ENCODE data around the gene TBC1D10A.

TBC1D10A gene

DNA sequence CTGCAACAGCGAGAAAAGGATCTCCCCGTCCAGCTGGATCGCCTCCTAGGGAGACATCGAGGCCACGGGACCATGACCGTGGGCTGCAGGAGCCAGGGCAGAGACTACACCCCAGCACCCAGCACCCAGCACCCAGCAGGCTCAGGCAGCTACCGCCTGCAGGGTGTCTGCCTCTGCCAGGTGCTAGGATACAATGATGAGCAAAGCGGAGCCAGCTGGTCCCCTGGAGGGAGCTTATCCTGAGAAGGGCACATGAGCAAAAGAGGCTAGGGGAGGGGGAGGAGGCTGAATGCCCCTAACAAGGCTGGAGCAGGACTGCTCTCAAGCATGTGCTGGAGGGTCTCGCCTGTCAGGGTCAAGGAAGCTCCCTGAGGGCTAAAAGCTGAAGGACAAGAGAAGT, 32.7 kb downstream of the TBC1D10A start:
- H3K36me3 ChIP-seq (ENCODE audit: insufficient read depth, low read length): peaks cover 81% of the 10 kb centered on the region; the same call in 1 of the 2 replicates
- H3K4me1 ChIP-seq (ENCODE audit: insufficient read depth, low read length, poor library complexity, severe bottlenecking): peaks cover 22% of the 10 kb centered on the region

DNA sequence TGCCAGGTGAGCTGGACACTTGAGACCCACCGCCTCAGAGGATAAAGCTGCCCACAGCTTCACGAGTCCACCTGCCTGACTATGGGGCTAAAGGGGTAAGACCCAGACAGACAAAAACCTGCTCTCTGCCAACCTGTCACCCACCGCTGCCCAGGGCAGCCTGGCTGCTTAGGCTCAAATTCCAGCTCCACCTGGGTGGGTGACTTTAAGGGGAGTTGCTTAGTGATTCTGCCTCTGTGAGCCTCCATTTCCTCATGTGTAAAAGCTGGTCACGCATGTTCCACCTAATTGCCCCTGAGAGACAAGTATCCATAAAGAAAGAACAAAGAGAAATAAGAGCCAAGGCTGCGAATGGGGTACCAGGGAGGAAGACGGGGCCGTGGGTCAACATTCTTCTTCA, 33.7 kb downstream of the TBC1D10A start:
- Histone ChIP-seq H3K4me1 (ENCODE audit: insufficient read depth, low read length, poor library complexity, severe bottlenecking) (peaks cover 30% of the 10 kb centered on the region), H2AFZ (ENCODE audit: low read length) (no peak overlapping the region), H3K9me2 (replicated peaks; ENCODE audit: low read depth, low read length) (no peaks in the 10 kb centered on the region), H4K20me1 (ENCODE audit: insufficient read depth, low read length, poor library complexity, severe bottlenecking) (no peaks in the 10 kb centered on the region), H3K4me2 (ENCODE audit: low read depth, low read length, poor library complexity, severe bottlenecking) (no peak overlapping the region), H3K4me3 (ENCODE audit: low read length, poor library complexity, severe bottlenecking) (no peak overlapping the region), H3K79me2 (ENCODE audit: insufficient read depth, low read length) (peaks cover 9% of the 10 kb centered on the region), H3K9me3 (ENCODE audit: insufficient read depth, low read depth, low read length) (no peaks in the 10 kb centered on the region), H3F3A (ENCODE audit: low read depth) (0 out of 2 replicates have a peak, but pooled peaks cover 8% of the 10 kb centered on the region), H3K9ac (ENCODE audit: low read depth, low read length, poor library complexity, severe bottlenecking) (no peak overlapping the region), H3K36me3 (ENCODE audit: insufficient read depth, low read length) (peaks cover 70% of the 10 kb centered on the region; the same call in 1 of the 2 replicates), H3K27me3 (ENCODE audit: insufficient read depth, low read length, poor library complexity, severe bottlenecking) (no peaks in the 10 kb centered on the region)
- TF ChIP-seq, protein P1, sequence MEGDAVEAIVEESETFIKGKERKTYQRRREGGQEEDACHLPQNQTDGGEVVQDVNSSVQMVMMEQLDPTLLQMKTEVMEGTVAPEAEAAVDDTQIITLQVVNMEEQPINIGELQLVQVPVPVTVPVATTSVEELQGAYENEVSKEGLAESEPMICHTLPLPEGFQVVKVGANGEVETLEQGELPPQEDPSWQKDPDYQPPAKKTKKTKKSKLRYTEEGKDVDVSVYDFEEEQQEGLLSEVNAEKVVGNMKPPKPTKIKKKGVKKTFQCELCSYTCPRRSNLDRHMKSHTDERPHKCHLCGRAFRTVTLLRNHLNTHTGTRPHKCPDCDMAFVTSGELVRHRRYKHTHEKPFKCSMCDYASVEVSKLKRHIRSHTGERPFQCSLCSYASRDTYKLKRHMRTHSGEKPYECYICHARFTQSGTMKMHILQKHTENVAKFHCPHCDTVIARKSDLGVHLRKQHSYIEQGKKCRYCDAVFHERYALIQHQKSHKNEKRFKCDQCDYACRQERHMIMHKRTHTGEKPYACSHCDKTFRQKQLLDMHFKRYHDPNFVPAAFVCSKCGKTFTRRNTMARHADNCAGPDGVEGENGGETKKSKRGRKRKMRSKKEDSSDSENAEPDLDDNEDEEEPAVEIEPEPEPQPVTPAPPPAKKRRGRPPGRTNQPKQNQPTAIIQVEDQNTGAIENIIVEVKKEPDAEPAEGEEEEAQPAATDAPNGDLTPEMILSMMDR (conservative IDR thresholded peaks at IDR 0.05; ENCODE audit: low read length): no peak
- no peak for TF ChIP-seq EZH2phosphoT487 (IDR thresholded peaks at IDR 0.05; ENCODE audit: borderline replicate concordance)

More for the DNA sequence above, 32.7 kb downstream of the TBC1D10A start:
- Histone ChIP-seq H3K9me2 (replicated peaks; ENCODE audit: low read depth, low read length) (no peaks in the 10 kb centered on the region), H3F3A (ENCODE audit: low read depth) (0 out of 2 replicates have a peak, but pooled peaks cover 8% of the 10 kb centered on the region), H2AFZ (ENCODE audit: low read length) (no peak overlapping the region), H3K9me3 (ENCODE audit: insufficient read depth, low read depth, low read length) (no peaks in the 10 kb centered on the region), H3K4me3 (ENCODE audit: low read length, poor library complexity, severe bottlenecking) (no peak overlapping the region), H3K9ac (ENCODE audit: low read depth, low read length, poor library complexity, severe bottlenecking) (no peak overlapping the region), H3K27me3 (ENCODE audit: insufficient read depth, low read length, poor library complexity, severe bottlenecking) (no peaks in the 10 kb centered on the region), H3K4me2 (ENCODE audit: low read depth, low read length, poor library complexity, severe bottlenecking) (no peak overlapping the region), H4K20me1 (ENCODE audit: insufficient read depth, low read length, poor library complexity, severe bottlenecking) (no peaks in the 10 kb centered on the region), H3K79me2 (ENCODE audit: insufficient read depth, low read length) (peaks cover 6% of the 10 kb centered on the region; the same call in 1 of the 2 replicates)
- no peak for TF ChIP-seq EZH2phosphoT487 (IDR thresholded peaks at IDR 0.05; ENCODE audit: borderline replicate concordance)
- TF ChIP-seq, protein P1 (conservative IDR thresholded peaks at IDR 0.05; ENCODE audit: low read length): no peak

DNA sequence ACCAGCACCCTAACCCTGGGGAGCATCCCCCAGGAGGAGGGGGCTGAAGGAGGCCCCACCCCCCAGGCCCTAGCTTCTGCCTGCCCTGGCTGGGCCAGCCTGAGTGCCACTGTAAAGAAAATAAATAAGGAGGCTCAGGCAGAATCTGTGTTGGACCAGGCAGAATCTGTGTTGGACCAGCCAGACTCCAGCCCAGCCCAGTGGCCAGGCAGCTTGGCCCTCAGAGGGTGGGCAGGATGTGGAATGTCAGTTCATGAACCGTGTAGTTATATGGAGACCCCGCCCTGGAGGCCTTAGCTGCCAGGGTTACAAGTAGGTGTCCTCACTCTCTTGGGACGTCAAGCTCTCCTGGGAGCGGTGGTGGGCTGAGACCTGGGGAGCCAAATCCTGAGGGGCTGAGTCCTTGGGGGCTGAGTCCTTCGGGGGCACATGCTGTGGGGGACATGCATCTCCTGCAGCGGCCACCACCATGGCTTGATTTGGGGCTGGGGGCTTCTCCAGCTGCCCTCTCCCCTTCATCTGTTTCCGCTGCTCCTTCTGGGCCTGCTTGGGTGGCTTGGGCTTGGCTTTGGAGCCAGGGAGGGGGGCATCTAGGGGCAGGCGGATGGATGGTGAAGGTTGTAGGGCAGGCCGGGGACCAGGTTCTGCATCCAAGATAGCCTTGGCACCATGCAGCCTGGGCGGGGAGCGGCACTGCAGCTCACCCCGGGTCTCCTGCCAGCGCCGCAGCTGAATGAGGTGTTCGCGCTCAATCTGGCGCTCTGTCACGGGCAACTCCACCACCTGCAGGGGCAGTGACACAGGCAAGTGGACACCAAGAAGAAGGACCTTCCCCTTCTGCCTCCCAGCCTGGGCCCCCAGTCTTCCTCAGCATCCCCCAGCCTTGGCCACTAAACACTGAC, 34.4 kb downstream of the TBC1D10A start:
- Histone ChIP-seq H3K4me2 (ENCODE audit: low read depth, low read length, poor library complexity, severe bottlenecking) (no peak overlapping the region), H3K9me3 (ENCODE audit: insufficient read depth, low read depth, low read length) (no peaks in the 10 kb centered on the region), H3K9me2 (replicated peaks; ENCODE audit: low read depth, low read length) (no peaks in the 10 kb centered on the region), H2AFZ (ENCODE audit: low read length) (no peak overlapping the region), H3K27me3 (ENCODE audit: insufficient read depth, low read length, poor library complexity, severe bottlenecking) (no peaks in the 10 kb centered on the region), H3K4me3 (ENCODE audit: low read length, poor library complexity, severe bottlenecking) (no peak overlapping the region), H3K4me1 (ENCODE audit: insufficient read depth, low read length, poor library complexity, severe bottlenecking) (peaks cover 32% of the 10 kb centered on the region), H3F3A (ENCODE audit: low read depth) (0 out of 2 replicates have a peak, but pooled peaks cover 8% of the 10 kb centered on the region), H3K36me3 (ENCODE audit: insufficient read depth, low read length) (peaks cover 63% of the 10 kb centered on the region; the same call in 1 of the 2 replicates), H3K79me2 (ENCODE audit: insufficient read depth, low read length) (peaks cover 9% of the 10 kb centered on the region), H4K20me1 (ENCODE audit: insufficient read depth, low read length, poor library complexity, severe bottlenecking) (no peaks in the 10 kb centered on the region), H3K9ac (ENCODE audit: low read depth, low read length, poor library complexity, severe bottlenecking) (no peak overlapping the region)
- TF ChIP-seq, protein P1 (conservative IDR thresholded peaks at IDR 0.05; ENCODE audit: low read length): no peak
- no peak for TF ChIP-seq EZH2phosphoT487 (IDR thresholded peaks at IDR 0.05; ENCODE audit: borderline replicate concordance)
